G401 (cell line): ENCODE results near the gene PLP2. TPM values are rescaled to one million over a fixed set of nuclear protein-coding genes. Genes with fewer than 3 reads are reported as not detected.
"Not testable (repeated sequence)": the region's sequence is repeated elsewhere in the genome, so short reads cannot be mapped to it uniquely, and the experiment has no call there.

Source experiments
- DNase-seq: peaks from one replicate; pipeline ENCODE4 v3.0.0-alpha.2; 2015; ENCODE audit warnings: low spot score
- in situ Hi-C: cut with HindIII; loops from 2 replicates; pipeline ENCODE4 v1.10.0; 2016; ENCODE audit warnings: low sequenced_read_pairs, mixed read lengths
- total RNA-seq: library from RNA; depleted of rRNA; stranded (reverse); fragments of >200 nt; shearing (Covaris generic); gene quantifications from 2 replicates; pipeline ENCODE4 v1.2.3, GENCODE V29; 2014

Gene PLP2
- total RNA-seq, 1 experiment from 2014 or later, result 26.8 TPM

DNA sequence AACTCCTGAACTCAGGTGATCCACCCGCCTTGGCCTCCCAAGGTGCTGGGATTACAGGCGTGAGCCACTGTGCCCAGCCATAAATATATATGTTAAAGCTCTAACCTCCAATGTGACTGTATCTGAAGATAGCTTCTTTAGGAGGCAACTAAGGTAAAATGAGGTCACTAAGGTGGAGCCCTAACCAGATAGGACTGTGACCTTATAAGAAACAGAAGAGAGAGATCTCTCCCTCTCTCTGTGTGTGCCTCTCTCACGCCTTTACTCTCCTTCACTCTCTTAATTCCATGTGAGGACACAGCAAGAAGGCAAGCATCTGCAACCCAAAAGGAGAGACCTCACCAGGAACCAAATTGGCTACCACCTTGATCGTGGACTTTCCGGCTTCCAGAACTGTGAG, 10.1 kb upstream of the PLP2 start:
- in situ Hi-C loops, result no loop called here
- no peak for DNase-seq

GRCh38 chrX:49162620-49163019, 9.1 kb upstream of the PLP2 start, which contains the start of gene MAGIX:
Gene MAGIX, plus strand, starts transcription at chrX:49162758. Its CDS starts 132 bp downstream, at chrX:49162890.
- peak; percentile 61 for DNase-seq
- in situ Hi-C loops, result no loop called here

- DNase-seq, result peak; percentile 83
- in situ Hi-C loops, result no loop called here
Measured at GRCh38 chrX:49163555-49164419, 7.9 kb upstream of the PLP2 start.

GRCh38 chrX:49164589-49165360, 6.9 kb upstream of the PLP2 start:
- DNase-seq, result no peak
- in situ Hi-C loops, result no loop called here

DNA sequence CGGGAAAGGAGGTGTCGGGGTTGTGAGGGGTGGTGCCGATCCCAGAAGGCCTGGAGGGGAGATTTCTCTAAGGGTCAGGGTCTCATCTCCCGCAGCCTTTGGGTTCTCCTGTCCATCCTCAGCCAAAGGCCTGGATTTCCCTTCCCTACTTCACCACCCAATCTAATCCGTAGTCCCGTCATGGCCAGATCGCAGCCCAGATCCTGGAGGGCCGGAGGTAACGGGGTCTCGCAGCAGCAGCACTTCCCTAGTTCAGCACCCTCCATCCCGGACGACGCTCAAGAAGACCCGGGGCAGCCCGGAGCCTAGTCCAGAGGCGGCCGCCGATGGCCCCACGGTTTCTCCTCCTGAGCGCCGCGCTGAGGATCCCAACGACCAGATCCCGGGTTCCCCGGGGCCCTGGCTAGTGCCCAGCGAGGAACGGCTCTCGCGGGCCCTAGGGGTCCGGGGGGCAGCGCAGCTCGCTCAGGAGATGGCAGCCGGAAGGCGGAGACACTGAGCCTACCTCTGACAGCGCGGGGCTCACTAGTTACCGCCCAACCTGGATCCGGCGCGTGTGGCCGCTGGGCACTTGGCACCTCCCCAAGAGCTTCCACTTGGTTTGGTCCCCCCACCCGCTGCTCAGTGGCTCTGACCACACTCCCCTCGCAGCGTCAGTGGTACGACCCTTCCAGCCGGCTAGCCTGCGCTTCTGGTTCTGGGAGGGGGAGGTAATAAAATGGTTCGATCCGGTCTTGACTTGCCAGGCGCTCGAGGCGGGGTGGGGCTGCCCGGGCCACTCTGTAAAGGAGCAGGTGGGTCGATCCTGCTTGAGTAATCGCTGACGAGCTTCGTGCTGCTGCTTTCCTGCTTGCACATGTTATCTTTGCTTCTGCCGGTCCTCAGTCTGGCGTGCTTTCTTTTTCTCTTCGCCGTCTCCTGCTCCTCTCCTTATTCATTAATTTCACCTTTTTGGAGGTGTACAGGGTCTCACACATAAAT, 5.5 kb upstream of the PLP2 start:
- in situ Hi-C loops, result no loop called here
- peak; percentile 94 for DNase-seq

GRCh38 chrX:49166914-49167739, 4.6 kb upstream of the PLP2 start:
- in situ Hi-C loops, result no loop called here
- peak; percentile 40 for DNase-seq

DNA sequence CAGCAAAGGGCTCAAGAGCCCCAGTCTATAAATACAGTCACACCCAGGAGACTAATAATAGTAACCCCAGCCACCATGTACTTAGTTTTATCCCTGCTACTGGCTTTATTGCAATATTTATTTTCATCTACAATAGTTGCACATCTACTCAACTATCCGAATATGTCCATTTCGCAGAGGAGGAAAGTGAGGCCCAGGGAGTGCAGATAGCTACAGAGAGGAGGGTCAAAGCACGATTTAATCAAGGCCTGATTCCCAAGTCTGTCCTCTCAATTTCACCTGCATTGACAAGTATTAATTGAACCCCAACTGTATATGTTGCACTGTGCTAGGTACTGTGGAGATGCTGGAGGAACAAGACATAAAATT, 4.0 kb upstream of the PLP2 start:
- in situ Hi-C loops, result no loop called here
- DNase-seq, result no peak

GRCh38 chrX:49172280-49172780, 632 bp downstream of the PLP2 start:
- in situ Hi-C loops, result no loop called here
- peak; percentile 45 for DNase-seq

GRCh38 chrX:49173544-49173943, 1.8 kb downstream of the PLP2 start:
- DNase-seq, in situ Hi-C loops: not testable (repeated sequence)

DNA sequence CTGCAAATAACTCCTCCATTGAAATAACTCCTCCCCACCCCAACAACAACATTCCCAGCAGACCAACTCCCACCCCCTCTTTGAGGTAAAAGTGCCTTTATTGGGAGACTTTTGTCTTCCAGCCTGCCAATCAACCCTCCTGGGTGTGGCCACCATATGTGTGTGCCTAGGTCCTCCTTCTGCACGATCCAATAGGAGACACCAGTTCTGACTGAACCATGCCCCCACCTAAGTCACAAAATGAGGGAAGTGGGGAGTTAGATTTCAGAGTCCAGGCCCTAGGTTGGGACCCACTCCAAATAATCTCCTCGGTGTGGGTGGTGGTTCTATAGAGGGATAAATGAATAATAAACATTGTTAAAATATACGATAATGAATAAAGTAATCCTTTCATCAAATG, 3.0 kb downstream of the PLP2 start:
- no peak for DNase-seq
- in situ Hi-C loops, result no loop called here

DNA sequence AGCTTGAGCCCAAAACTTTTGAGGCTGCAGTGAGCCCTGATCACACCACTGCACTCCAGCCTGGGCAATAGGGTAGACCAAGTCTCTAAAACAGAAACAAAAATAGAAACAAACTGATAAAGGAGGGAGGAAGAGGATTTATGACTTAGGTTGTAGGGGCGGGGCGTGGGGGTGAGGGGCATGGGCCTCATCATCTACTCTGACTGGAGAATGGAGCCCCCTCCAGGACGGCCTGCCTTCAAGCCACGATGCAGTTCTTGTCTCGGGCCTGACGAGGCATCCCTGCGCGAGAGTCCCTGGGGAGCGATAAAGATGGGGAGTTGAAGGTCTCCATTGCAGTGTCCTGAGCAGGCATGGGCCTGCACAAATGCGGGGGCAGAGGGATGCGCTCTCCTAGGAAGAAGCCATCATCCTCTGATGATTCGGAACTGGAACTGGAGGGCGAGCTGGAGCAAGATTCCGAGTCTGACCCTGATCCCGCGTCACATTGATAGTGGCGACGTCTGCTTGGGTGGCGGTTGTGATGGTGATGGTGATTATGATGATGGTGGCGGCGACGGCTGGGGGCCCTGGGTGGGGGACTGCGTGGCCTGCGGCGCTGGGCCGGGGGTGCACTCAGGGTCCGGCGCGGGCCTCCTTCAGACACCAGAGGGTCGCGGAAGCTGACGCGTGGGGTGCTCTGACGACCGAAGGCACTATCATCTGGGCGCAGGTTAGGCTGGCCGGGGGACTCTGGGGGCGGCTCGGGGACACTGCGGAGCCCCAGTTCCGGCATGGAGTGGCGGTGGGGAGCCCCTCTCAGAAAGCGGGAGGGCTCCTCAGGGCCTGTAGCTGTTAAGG, 4.0 kb downstream of the PLP2 start:
- DNase-seq, result no peak
- in situ Hi-C loops, result no loop called here

GRCh38 chrX:49176421-49177326, 5.0 kb downstream of the PLP2 start:
- in situ Hi-C loops, result no loop called here
- DNase-seq, result no peak

GRCh38 chrX:49177338-49177833, 5.7 kb downstream of the PLP2 start:
- DNase-seq, result no peak

GRCh38 chrX:49177873-49178480, 6.3 kb downstream of the PLP2 start:
- DNase-seq, result no peak
- in situ Hi-C loops, result no loop called here

More at GRCh38 chrX:49177338-49177833, 5.7 kb downstream of the PLP2 start:
- in situ Hi-C loops, result no loop called here

- in situ Hi-C loops, result no loop called here
Measured at GRCh38 chrX:49178537-49178936, 6.8 kb downstream of the PLP2 start.

DNA sequence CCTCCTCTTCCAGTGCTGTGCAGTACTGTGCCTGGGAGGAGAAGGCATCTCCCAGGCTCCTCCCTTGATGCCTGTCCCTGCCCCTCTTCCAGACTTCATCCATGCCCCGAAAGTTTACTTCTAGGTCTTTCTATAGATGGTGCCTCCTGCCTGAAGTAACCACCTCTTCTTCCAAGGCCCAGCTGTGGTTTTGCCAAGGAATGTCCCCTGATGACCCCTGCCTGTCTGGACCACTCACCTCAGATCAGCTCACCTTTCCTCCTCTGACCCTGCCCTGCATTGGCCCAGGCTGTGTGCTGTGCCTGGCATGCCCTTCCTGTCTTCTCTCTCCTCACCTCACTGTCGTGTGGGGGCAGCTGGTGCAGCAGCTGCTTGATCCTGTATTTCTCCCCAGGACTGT, 7.7 kb downstream of the PLP2 start:
- in situ Hi-C loops, result no loop called here
- no peak for DNase-seq

More at GRCh38 chrX:49178537-49178936, 6.8 kb downstream of the PLP2 start:
- no peak for DNase-seq
